CD4-positive, alpha-beta T cell treated with Interleukin-2 at 100 ng/mL for 4 hours (primary cell): Measurements from ENCODE around the gene KAT2B.

Experiments used
- DNase-seq: peaks from one replicate; pipeline ENCODE4 v3.0.0-alpha.2; 2020; ENCODE audit warnings: low spot score

Gene KAT2B

GRCh38 chr3:20096135-20096685, 56.0 kb downstream of the KAT2B start:
- no peak for DNase-seq

- no peak for DNase-seq
These were observed 56.8 kb downstream of the KAT2B start for GRCh38 chr3:20097015-20097414.

- DNase-seq, result no peak
These were observed 58.8 kb downstream of the KAT2B start for GRCh38 chr3:20099060-20099459.

GRCh38 chr3:20100151-20100550, 59.9 kb downstream of the KAT2B start:
- peak; percentile 55 for DNase-seq

GRCh38 chr3:20101041-20101440, 60.8 kb downstream of the KAT2B start:
- DNase-seq, result no peak

- DNase-seq, result peak; percentile 23
These were observed 63.5 kb downstream of the KAT2B start for GRCh38 chr3:20103731-20104130.

GRCh38 chr3:20104167-20104661, 64.0 kb downstream of the KAT2B start:
- peak; percentile 88 for DNase-seq

- DNase-seq, result no peak
These were observed 65.5 kb downstream of the KAT2B start for GRCh38 chr3:20105513-20106280.

- no peak for DNase-seq
These were observed 67.5 kb downstream of the KAT2B start for GRCh38 chr3:20107722-20108121.

GRCh38 chr3:20108869-20109268, 68.6 kb downstream of the KAT2B start:
- no peak for DNase-seq

- no peak for DNase-seq
These were observed 70.6 kb downstream of the KAT2B start for GRCh38 chr3:20110826-20111225.

GRCh38 chr3:20111836-20112235, 71.6 kb downstream of the KAT2B start:
- no peak for DNase-seq

GRCh38 chr3:20121088-20121487, 80.8 kb downstream of the KAT2B start:
- no peak for DNase-seq

- no peak for DNase-seq
These were observed 82.9 kb downstream of the KAT2B start for GRCh38 chr3:20123131-20123652.

- DNase-seq, result no peak
These were observed 85.0 kb downstream of the KAT2B start for GRCh38 chr3:20125289-20125688.

GRCh38 chr3:20125897-20126296, 85.7 kb downstream of the KAT2B start:
- DNase-seq, result no peak

- no peak for DNase-seq
These were observed 88.1 kb downstream of the KAT2B start for GRCh38 chr3:20128358-20128757.

- DNase-seq, result no peak
These were observed 89.9 kb downstream of the KAT2B start for GRCh38 chr3:20130106-20130505.

GRCh38 chr3:20136231-20136630, 96.0 kb downstream of the KAT2B start:
- DNase-seq, result no peak

GRCh38 chr3:20137647-20138046, 97.4 kb downstream of the KAT2B start:
- DNase-seq, result no peak

- DNase-seq, result no peak
These were observed 100.6 kb downstream of the KAT2B start for GRCh38 chr3:20140881-20141280.

- no peak for DNase-seq
These were observed 101.1 kb downstream of the KAT2B start for GRCh38 chr3:20141316-20141715.

- no peak for DNase-seq
These were observed 101.6 kb downstream of the KAT2B start for GRCh38 chr3:20141851-20142250.

- no peak for DNase-seq
These were observed 102.3 kb downstream of the KAT2B start for GRCh38 chr3:20142517-20142916.
